Testis (tissue), 2 donors: ENCODE results near the gene EZR.

ENCODE experiments used
- POLR2A ChIP-seq: fragments of 450-650 bp; IDR thresholded peaks from one replicate; pipeline ENCODE4 v1.6.1; 2017; ENCODE audit warnings: antibody characterized with exemption, mild to moderate bottlenecking, moderate library complexity
- TF ChIP-seq, protein P1 (sequence below), 3 experiments: fragments of 450-650 bp in 2 of 3; fragments of 200-600 bp in 1 of 3; sonication (generic) in 1 of 3; IDR thresholded peaks; one replicate each; pipeline ENCODE4 v1.5.1; 2016 to 2019; ENCODE audit warnings: antibody characterized with exemption in 3 of 3, mild to moderate bottlenecking in 2 of 3, moderate library complexity in 1 of 3

DNA sequence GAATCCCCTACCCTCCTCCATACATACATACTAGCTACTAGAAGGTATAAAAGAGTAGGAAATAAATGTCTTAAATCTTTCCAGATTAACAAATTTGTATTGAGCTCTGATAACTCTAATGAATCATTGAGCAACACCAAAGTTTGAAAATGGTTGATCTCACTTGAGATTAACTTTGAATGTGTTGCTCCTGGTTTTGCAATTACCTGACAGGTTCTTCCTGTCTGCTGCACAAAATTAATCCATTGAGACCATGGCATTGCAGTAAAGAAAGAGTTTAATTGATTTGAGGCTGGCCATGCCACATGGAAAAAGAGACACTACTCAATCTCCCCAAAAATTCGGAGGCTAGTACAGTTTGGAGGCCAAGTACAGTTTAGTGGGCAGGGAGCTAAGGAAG, 21.3 kb upstream of the EZR start:
- TF ChIP-seq POLR2A: no peak
- TF ChIP-seq, protein P1, sequence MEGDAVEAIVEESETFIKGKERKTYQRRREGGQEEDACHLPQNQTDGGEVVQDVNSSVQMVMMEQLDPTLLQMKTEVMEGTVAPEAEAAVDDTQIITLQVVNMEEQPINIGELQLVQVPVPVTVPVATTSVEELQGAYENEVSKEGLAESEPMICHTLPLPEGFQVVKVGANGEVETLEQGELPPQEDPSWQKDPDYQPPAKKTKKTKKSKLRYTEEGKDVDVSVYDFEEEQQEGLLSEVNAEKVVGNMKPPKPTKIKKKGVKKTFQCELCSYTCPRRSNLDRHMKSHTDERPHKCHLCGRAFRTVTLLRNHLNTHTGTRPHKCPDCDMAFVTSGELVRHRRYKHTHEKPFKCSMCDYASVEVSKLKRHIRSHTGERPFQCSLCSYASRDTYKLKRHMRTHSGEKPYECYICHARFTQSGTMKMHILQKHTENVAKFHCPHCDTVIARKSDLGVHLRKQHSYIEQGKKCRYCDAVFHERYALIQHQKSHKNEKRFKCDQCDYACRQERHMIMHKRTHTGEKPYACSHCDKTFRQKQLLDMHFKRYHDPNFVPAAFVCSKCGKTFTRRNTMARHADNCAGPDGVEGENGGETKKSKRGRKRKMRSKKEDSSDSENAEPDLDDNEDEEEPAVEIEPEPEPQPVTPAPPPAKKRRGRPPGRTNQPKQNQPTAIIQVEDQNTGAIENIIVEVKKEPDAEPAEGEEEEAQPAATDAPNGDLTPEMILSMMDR (IDR thresholded peaks at IDR 0.05): no peak
